Transverse colon (tissue), 4 donors: Measurements from ENCODE around the gene RNF183. TPM values are rescaled to one million over a fixed set of nuclear protein-coding genes. Genes with fewer than 3 reads are reported as not detected.
"Not testable (repeated sequence)": the region's sequence is repeated elsewhere in the genome, so short reads cannot be mapped to it uniquely, and the experiment has no call there.

ENCODE experiments used
- DNase-seq: peaks from one replicate; pipeline ENCODE4 v3.0.0-alpha.2; 2019
- H3K27ac ChIP-seq, 4 donors: fragments of 200-600 bp; sonication (generic); 2 replicates each; pipeline ENCODE4 v1.5.1; 2016 to 2018; ENCODE audit warnings: inconsistent platforms in 4 of 4
- H3K27me3 ChIP-seq: fragments of 200-600 bp; sonication (generic); 2 replicates; pipeline ENCODE4 v1.5.1; 2017; ENCODE audit warnings: inconsistent platforms
- H3K36me3 ChIP-seq, 4 donors: fragments of 200-600 bp; sonication (generic); 2 replicates each; pipeline ENCODE4 v1.5.1; 2017 to 2019; ENCODE audit warnings: inconsistent platforms in 4 of 4
- H3K4me1 ChIP-seq, 4 donors: fragments of 200-600 bp; sonication (generic); 2 replicates each; pipeline ENCODE4 v1.5.1; 2017 to 2020; ENCODE audit warnings: inconsistent platforms in 4 of 4
- H3K4me3 ChIP-seq, 4 donors: fragments of 200-600 bp; sonication (generic); 1 replicate in 1 of 4; 2 replicates in 3 of 4; pipeline versions ENCODE4 v1.5.1 to v1.6.1; 2017 to 2019; ENCODE audit warnings: inconsistent platforms in 4 of 4
- H3K9me3 ChIP-seq, 2 donors: fragments of 200-600 bp; sonication (generic); 2 replicates each; pipeline ENCODE4 v1.5.1; 2017 to 2019; ENCODE audit warnings: inconsistent platforms in 2 of 2
- CTCF ChIP-seq, 5 experiments: fragments of 200-600 bp in 3 of 5; fragments of 450-650 bp in 2 of 5; sonication (generic) in 3 of 5; IDR thresholded peaks; 1 replicate in 2 of 5; 2 replicates in 3 of 5; pipeline ENCODE4 v1.5.1; 2016 to 2017; ENCODE audit warnings: antibody characterized with exemption in 5 of 5, inconsistent platforms in 3 of 5, mild to moderate bottlenecking in 2 of 5, moderate library complexity in 1 of 5
- EP300 ChIP-seq: sonication (generic); formaldehyde crosslinking; IDR thresholded peaks from one replicate; pipeline ENCODE4 v1.6.1; 2017; ENCODE audit warnings: antibody characterized with exemption, low read depth
- POLR2A ChIP-seq: fragments of 450-650 bp; IDR thresholded peaks from one replicate; pipeline ENCODE4 v1.6.1; 2016; ENCODE audit warnings: antibody characterized with exemption, mild to moderate bottlenecking, moderate library complexity
- POLR2AphosphoS5 ChIP-seq, 3 donors: sonication (generic); formaldehyde crosslinking; IDR thresholded peaks; one replicate each; pipeline ENCODE4 v1.6.1; 2016; ENCODE audit warnings: antibody characterized with exemption in 3 of 3
- WGBS, 2 donors: methylation state at CpG; one replicate each; pipeline ENCODE4 v1.1.5; 2018; ENCODE audit warnings: low coverage in 1 of 2; 5-methylcytosine and 5-hydroxymethylcytosine counted together
- in situ Hi-C, 4 donors: fragments of 200-750 bp; cut with MboI; loops; one replicate each; pipeline versions ENCODE4 v1.15.0 to v1.15.1; 2017; ENCODE audit warnings: low sequenced_read_pairs in 3 of 4, low pct_ligation_motif_present in 1 of 4, low pct_unique_long_range_greater_than_20kb in 1 of 4
- intact Hi-C: fragments of 100-400 bp; cut with DNase I; formaldehyde crosslinking; loops from one replicate; pipeline ENCODE4 v1.15.1; 2023; ENCODE audit warnings: low total_unique reads
- total RNA-seq, 4 donors: library from RNA; depleted of rRNA; stranded (reverse); fragments of >200 nt; gene quantifications; one replicate each; pipeline ENCODE4 v1.1.0, GENCODE V29; 2016

The RNF183 gene
- total RNA-seq, 4 donors from 2014 or later: 0.14 to 0.95 TPM; not detected in 2

- peaks cover 0 to 17% (median 6%) of the 10 kb centered on the region in 4 donors for H3K36me3 ChIP-seq
- no peak overlapping the region for H3K4me3 ChIP-seq
- TF ChIP-seq POLR2A: no peak
- no peak for TF ChIP-seq CTCF (IDR thresholded peaks at IDR 0.05)
- no peak for TF ChIP-seq EP300
- TF ChIP-seq POLR2AphosphoS5 (IDR thresholded peaks at IDR 0.05): no peak
- DNase-seq: no peak
- H3K27me3 ChIP-seq: no peaks in the 10 kb centered on the region
- no peaks in the 10 kb centered on the region for H3K9me3 ChIP-seq
- in situ Hi-C loops: no loop called here
- intact Hi-C loops: no loop called here
- WGBS, 2 donors: 88 to 97% methylated on average over 6 of the region's 6 CpGs
- H3K4me1 ChIP-seq: no peaks in the 10 kb centered on the region
- H3K27ac ChIP-seq: no peak overlapping the region
Measured at GRCh38 chr9:113255438-113255837, 47.7 kb downstream of the RNF183 start.

GRCh38 chr9:113254991-113255390, 48.2 kb downstream of the RNF183 start:
- DNase-seq: no peak
- Histone ChIP-seq H3K36me3 (peaks cover 0 to 14% (median 6%) of the 10 kb centered on the region in 4 donors), H3K27me3 (no peaks in the 10 kb centered on the region), H3K4me1 (no peaks in the 10 kb centered on the region), H3K27ac (no peak overlapping the region), H3K9me3 (no peaks in the 10 kb centered on the region), H3K4me3 (no peak overlapping the region)
- intact Hi-C loops: no loop called here
- TF ChIP-seq CTCF (IDR thresholded peaks at IDR 0.05) (no peak), EP300 (no peak), POLR2AphosphoS5 (IDR thresholded peaks at IDR 0.05) (no peak), POLR2A (no peak)
- 90 to 100% methylated on average over 1 of the region's 1 CpG for WGBS, 2 donors
- in situ Hi-C loops: no loop called here

- H3K4me3 ChIP-seq: no peak overlapping the region
- intact Hi-C loops: no loop called here
- whole genome bisulfite sequencing, 2 donors: 95 to 100% methylated on average over 1 to 2 of the region's 2 CpGs
Measured at GRCh38 chr9:113250807-113251206, 52.4 kb downstream of the RNF183 start.

GRCh38 chr9:113249661-113250060, 53.5 kb downstream of the RNF183 start:
- H3K27ac ChIP-seq, H3K4me3 ChIP-seq, DNase-seq, intact Hi-C loops, H3K9me3 ChIP-seq, H3K4me1 ChIP-seq, H3K27me3 ChIP-seq, H3K36me3 ChIP-seq: not testable (repeated sequence)
- 98 to 100% methylated on average over 2 of the region's 2 CpGs for WGBS, 2 donors
- in situ Hi-C loops: loop anchor here in 1 of 4 donors (25.0 kb wide), 1 partner anchor 112 kb away; no protein-coding TSS in a partner anchor

More at GRCh38 chr9:113250807-113251206, 52.4 kb downstream of the RNF183 start:
- in situ Hi-C loops: no loop called here
- no peak for DNase-seq
- TF ChIP-seq POLR2AphosphoS5 (IDR thresholded peaks at IDR 0.05) (no peak), CTCF (IDR thresholded peaks at IDR 0.05) (no peak), POLR2A (no peak), EP300 (no peak)
- Histone ChIP-seq H3K4me1 (no peaks in the 10 kb centered on the region), H3K9me3 (no peaks in the 10 kb centered on the region), H3K27me3 (no peaks in the 10 kb centered on the region), H3K27ac (no peak overlapping the region), H3K36me3 (no peaks in the 10 kb centered on the region)

- in situ Hi-C loops (loop anchor here in 1 of 4 donors (25.0 kb wide), 1 partner anchor 110 kb away; no protein-coding TSS in a partner anchor), intact Hi-C loops (no loop called here)
- Histone ChIP-seq H3K27ac (no peak overlapping the region), H3K9me3 (no peaks in the 10 kb centered on the region), H3K27me3 (no peaks in the 10 kb centered on the region), H3K36me3 (no peaks in the 10 kb centered on the region), H3K4me3 (no peak overlapping the region), H3K4me1 (no peaks in the 10 kb centered on the region)
- no peak for DNase-seq
- TF ChIP-seq CTCF (IDR thresholded peaks at IDR 0.05) (no peak), POLR2A (no peak), EP300 (no peak), POLR2AphosphoS5 (IDR thresholded peaks at IDR 0.05) (no peak)
Measured at GRCh38 chr9:113247640-113248039, 55.5 kb downstream of the RNF183 start.
